Activated naive CD8-positive, alpha-beta T cell treated with anti-CD3 and anti-CD28 coated beads for 36 hours (primary cell): Measurements from ENCODE around the gene PMPCA. TPM values are rescaled to one million over a fixed set of nuclear protein-coding genes. Genes with fewer than 3 reads are reported as not detected.

Source experiments
- DNase-seq: peaks from one replicate; pipeline ENCODE4 v3.0.0; 2021
- H3K27ac Mint-ChIP-seq: one replicate; pipeline ENCODE4 v1.8.0; 2022; ENCODE audit warnings: mild to moderate bottlenecking, moderate library complexity, mixed read lengths
- H3K27me3 Mint-ChIP-seq: one replicate; pipeline ENCODE4 v1.8.0; 2022; ENCODE audit warnings: mild to moderate bottlenecking, mixed read lengths
- H3K36me3 Mint-ChIP-seq: one replicate; pipeline ENCODE4 v1.8.0; 2021; ENCODE audit warnings: mild to moderate bottlenecking, mixed read lengths
- H3K4me1 Mint-ChIP-seq: one replicate; pipeline ENCODE4 v1.8.0; 2021; ENCODE audit warnings: mixed read lengths
- H3K4me3 Mint-ChIP-seq: one replicate; pipeline ENCODE4 v1.8.0; 2022; ENCODE audit warnings: mild to moderate bottlenecking, moderate library complexity, mixed read lengths
- H3K9me3 Mint-ChIP-seq: one replicate; pipeline ENCODE4 v1.8.0; 2022; ENCODE audit warnings: mixed read lengths
- total RNA-seq, 2 experiments: library from RNA; stranded (reverse); gene quantifications; one replicate each; pipeline ENCODE4 v1.2.3, GENCODE V29; 2021

The PMPCA gene
- total RNA-seq, 2 experiments from 2014 or later = 124 to 130 TPM

DNA sequence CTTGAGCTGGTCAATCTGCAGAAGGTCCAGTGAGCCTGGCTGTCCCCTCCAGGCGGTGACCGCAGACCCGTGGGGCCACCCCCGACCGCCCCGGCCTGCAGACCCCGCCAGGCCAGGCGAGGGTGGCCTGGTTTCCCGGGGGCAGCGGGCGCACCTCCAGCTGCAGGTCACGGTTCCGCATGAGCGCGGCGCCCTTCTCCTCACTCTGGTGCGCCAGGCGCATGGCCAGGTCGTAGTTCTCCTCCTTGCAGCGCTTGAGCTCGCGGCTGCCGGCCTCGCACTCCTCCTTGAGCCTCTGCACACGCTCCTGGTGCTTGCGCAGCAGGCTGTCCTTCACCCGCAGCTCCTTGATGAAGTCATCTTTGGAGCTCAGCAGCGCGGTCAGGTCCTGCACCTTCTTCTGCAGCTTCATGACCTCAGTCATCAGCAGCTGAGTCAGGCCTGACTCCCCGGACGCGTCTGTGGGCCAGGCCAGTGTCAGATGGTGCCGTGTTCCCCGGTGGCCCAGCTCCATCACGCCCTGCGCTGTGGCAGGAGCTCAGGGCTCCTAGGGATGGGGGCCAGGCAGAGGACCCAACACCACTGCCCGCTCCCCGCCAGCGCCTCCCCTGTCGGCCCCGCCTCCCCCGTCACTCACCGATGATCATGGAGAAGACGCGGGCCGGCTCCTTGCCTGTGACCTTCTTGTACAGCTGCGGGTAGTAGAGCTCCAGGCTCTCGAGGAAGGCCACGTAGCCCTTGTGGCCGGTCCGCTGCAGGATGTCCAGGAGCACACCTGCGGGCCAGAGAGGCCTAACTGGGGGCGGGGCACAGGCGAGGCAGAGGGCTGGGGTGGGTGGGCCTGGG lies 39.5 kb upstream of the PMPCA start:
- no peak overlapping the region for H3K27ac Mint-ChIP-seq

DNA sequence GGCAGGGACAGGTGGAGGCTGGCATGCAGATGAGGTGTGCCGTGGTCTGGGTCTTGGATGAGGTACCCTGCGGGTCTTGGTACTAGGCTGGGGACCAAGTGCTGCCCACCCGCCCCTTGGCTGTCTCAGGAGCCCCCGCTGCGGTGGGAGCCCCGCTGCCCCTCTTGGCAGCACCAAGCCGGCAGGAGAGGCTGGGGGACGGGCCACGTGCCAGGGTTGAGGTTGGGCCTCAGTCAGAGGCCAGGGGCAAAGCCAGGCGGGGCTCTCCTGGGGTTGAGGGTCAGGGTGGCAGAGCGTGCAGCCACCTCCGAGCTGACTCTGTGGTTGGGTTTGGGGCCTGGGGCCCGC lies 39.0 kb upstream of the PMPCA start:
- no peaks in the 10 kb centered on the region for H3K27me3 Mint-ChIP-seq
- no peak overlapping the region for H3K27ac Mint-ChIP-seq
- H3K9me3 Mint-ChIP-seq = no peaks in the 10 kb centered on the region
- H3K4me1 Mint-ChIP-seq = peaks cover 2% of the 10 kb centered on the region
- H3K4me3 Mint-ChIP-seq = no peak overlapping the region
- DNase-seq = no peak
- peaks cover 3% of the 10 kb centered on the region for H3K36me3 Mint-ChIP-seq

More for the DNA sequence above, 39.5 kb upstream of the PMPCA start:
- Mint-ChIP-seq H3K9me3 (no peaks in the 10 kb centered on the region), H3K27me3 (no peaks in the 10 kb centered on the region), H3K4me1 (peaks cover 2% of the 10 kb centered on the region), H3K36me3 (peaks cover 3% of the 10 kb centered on the region), H3K4me3 (no peak overlapping the region)
- no peak for DNase-seq

DNA sequence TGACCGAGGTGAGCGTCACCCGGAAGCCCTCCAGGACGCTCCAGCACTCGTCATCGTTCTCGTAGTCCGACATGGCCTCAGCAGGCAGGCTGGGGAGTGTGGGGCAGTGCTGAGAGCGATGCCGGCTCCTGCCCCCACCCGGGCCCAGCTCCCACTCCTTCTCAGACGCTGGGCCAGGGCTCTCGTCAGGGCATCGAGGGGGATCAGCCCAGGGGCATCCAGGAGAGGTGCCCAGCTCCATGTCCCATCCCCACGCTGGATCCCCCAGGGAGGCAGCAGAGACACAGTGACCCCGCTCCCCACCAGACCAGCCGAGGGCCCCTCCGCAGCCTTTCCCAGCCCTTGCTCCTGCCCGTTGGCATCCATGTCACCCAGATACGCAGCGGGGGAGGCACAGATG lies 38.5 kb upstream of the PMPCA start:
- H3K4me1 Mint-ChIP-seq = peaks cover 2% of the 10 kb centered on the region
- H3K36me3 Mint-ChIP-seq = peaks cover 3% of the 10 kb centered on the region
- no peaks in the 10 kb centered on the region for H3K9me3 Mint-ChIP-seq
- no peak overlapping the region for H3K4me3 Mint-ChIP-seq
- H3K27me3 Mint-ChIP-seq = no peaks in the 10 kb centered on the region
- DNase-seq = no peak
- H3K27ac Mint-ChIP-seq = no peak overlapping the region

DNA sequence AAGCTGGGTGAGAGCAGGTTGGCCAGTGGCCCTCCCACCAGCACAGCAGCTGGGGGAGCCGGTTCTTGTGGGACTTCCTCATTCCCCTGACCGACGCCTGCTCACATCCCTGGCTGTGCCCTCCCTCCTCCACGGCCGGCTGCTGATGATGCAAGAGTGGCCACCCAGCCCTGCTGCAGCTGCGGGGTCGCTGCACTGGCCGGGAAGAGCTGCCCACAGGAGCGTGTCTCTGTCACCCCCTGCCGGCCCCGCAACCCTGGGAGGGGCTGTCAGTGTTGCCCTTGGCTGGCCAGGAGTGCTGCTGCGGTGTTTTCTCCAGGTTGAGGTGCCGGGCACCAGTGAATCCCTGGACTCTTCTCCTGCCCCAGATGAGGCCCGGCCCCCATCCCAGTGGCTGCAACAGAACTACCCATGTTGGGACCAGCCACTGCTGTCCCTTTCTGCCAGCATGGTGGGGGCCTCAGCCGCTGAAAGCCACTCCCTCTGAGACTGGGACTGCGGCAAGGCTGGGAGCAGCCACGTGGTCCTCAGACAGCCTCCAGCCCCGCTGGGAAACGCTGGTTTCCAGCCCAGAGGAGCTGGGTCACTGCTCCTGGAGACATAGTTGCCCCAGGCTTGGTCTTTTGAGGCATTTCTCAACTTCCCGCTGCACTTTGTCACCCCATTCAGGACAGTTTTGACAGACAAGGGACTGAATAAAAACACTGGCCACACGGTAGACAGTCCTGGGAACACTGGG lies 37.7 kb upstream of the PMPCA start:
- no peak overlapping the region for H3K27ac Mint-ChIP-seq
- peaks cover 3% of the 10 kb centered on the region for H3K36me3 Mint-ChIP-seq
- DNase-seq = no peak
- no peaks in the 10 kb centered on the region for H3K9me3 Mint-ChIP-seq
- H3K4me3 Mint-ChIP-seq = peak overlapping the region; percentile 40
- H3K27me3 Mint-ChIP-seq = no peaks in the 10 kb centered on the region
- H3K4me1 Mint-ChIP-seq = peaks cover 2% of the 10 kb centered on the region

DNA sequence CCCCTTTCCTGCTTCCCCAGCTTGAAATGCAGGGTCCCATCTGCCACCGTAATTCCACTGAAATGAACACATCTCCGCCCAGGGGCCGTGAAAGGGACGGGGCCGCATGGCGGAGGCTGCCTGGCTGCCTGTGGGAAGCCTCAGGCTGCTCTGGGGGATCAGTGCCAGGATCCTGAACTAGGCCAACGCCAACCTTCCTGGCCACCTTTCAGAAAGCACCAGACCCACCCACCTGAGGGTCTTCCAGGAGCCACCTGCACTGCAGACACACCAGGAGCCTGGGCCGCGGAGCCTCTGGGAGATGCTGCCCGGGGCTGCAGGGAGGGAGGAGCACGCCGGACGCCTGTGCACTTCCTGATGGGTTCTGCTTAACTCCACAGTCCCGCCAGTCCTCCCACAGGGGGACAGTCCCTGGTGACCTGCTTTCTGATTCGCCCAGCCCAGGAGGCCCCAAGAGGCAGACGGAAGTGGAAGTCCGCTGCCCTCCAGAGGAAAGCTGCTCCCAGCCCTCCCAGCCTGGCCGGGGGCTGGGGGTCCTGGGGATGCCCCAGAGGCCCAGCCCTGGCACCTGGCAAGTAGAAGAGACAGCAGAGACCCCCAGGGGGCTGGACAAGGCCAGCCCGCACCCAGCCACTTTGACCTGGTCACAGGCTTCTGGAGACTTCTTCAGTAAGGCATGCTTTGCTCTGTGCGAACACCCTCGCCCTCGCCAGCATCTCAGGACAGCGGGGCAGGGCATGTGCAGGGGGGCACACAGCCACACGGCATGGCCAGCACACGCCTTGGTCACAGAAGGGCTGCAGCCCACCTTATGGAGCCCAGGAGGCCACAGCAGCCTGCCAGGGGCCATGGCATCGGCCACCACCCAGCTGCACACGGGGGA lies 36.9 kb upstream of the PMPCA start, which contains the start of gene CARD9:
Gene CARD9, minus strand, starts transcription at position 370 of the 883 bp plus-strand sequence. CDS start 1,591 bp downstream, outside the sequence.
- Mint-ChIP-seq H3K27ac (no peak within 1 kb of the TSS), H3K36me3 (peaks cover 3% of the 10 kb centered on the region), H3K4me3 (peak within 1 kb of the TSS; percentile 40), H3K9me3 (no peaks in the 10 kb centered on the region), H3K4me1 (peaks cover 2% of the 10 kb centered on the region), H3K27me3 (no peaks in the 10 kb centered on the region)
- DNase-seq = no peak

DNA sequence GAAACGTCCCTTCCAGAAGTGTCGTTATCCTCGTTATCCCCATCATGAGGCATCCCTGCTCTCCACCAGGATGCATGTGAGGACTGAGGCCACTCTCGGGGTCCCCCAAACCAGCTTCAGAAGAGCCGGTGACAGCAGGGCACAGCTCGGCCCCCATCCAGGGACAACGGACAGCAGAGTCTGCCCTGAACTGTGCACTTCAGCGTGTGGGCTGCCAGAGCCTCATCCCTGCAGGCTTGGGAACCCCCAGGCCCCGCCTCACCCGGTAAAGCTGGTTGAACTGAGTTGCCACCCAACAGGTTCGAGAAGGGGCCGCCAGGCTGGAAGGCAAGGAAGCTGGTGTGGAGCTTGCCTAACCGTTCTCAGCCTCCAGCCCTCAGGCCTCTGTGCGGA lies 36.3 kb upstream of the PMPCA start:
- peaks cover 3% of the 10 kb centered on the region for H3K36me3 Mint-ChIP-seq
- no peak overlapping the region for H3K27ac Mint-ChIP-seq
- H3K4me1 Mint-ChIP-seq = peaks cover 2% of the 10 kb centered on the region
- no peaks in the 10 kb centered on the region for H3K9me3 Mint-ChIP-seq
- no peaks in the 10 kb centered on the region for H3K27me3 Mint-ChIP-seq
- no peak overlapping the region for H3K4me3 Mint-ChIP-seq
- no peak for DNase-seq

DNA sequence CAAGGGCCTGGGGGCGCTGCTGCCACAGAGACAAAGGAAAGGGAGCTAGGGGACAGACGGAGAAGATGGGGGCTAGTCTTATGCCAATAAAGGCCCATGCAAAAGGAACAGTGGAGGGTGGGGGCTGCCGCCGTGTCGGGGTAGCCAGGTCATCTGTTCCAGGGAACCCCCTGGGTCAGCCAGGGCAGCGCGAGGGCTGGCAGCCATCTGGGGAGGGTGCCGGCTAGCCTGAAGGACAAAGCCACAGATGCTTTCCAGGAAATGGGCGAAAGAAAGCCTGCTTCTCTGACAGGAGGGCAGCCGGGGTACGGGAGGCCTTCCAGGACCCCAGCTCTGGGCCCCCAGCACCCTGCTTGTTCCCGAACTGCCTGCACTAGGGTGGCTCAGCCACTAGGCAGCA lies 35.4 kb upstream of the PMPCA start:
- H3K27me3 Mint-ChIP-seq = no peaks in the 10 kb centered on the region

DNA sequence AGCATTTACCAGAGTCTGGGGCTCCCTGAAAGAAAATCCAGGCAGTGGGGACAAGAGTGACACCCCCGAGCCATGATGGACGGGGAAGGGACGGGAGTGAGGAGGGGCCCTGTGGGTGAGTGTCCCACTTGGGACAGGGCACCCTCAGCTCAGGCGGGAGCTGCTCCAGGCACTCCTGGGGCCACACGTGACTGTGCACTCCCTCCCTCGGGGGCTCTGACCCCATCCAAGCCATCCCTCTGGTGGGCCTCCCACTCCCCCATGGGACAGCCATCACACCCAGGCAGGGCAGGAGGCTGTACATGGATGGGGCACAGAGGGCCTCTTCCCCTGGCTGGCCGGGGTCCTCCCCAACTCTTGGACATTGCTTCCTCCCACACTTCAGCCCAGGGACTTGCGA lies 34.0 kb upstream of the PMPCA start:
- peaks cover 2% of the 10 kb centered on the region for H3K4me1 Mint-ChIP-seq
- no peaks in the 10 kb centered on the region for H3K9me3 Mint-ChIP-seq
- peaks cover 3% of the 10 kb centered on the region for H3K36me3 Mint-ChIP-seq
- no peak overlapping the region for H3K27ac Mint-ChIP-seq
- DNase-seq = no peak
- H3K27me3 Mint-ChIP-seq = no peaks in the 10 kb centered on the region
- no peak overlapping the region for H3K4me3 Mint-ChIP-seq

More for the DNA sequence above, 35.4 kb upstream of the PMPCA start:
- Mint-ChIP-seq H3K9me3 (no peaks in the 10 kb centered on the region), H3K4me3 (no peak overlapping the region), H3K27ac (no peak overlapping the region), H3K36me3 (peaks cover 3% of the 10 kb centered on the region), H3K4me1 (peaks cover 2% of the 10 kb centered on the region)
- DNase-seq = no peak

DNA sequence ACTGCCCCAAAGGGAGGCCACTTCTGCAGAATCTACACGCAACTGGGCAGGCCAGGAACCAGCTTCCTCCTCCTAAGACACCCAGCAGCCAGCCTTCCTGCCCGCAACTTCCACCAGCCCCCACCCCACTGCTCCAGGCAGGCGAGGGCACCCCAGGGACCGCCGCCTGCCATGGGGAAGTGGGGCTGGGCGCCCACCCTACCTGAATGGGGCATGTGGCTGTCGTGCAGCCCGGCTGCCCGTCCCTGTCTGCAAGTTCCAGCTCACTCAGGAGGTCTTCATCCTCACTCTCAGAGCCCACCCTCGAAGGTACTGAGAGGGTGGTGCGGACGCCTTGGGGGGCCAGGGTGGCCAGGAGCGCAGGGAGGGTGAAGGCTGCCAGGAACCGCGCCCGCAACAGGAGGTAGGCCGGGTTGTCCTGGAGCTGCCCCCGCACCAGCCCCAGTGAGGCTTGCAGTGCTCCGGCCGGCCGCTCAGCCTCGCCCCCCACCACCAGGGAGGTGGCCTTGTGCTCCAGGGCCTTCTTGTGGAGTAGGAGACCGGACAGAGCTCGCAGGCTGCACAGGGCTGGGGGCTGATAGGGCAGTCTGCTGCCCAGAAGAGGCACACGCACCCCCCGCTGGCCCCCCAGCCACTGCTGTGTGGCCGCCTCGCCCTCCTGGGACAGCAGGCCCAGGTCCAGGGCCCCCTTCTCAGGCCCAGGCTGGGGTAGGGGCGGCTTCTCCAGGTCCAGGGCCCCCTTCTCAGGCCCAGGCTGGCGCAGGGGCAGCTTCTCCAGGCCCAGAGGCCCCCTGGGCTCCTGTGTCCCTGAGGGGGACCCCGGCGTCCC lies 32.9 kb upstream of the PMPCA start:
- no peak for DNase-seq
- Mint-ChIP-seq H3K9me3 (no peaks in the 10 kb centered on the region), H3K27me3 (no peaks in the 10 kb centered on the region), H3K4me3 (no peak overlapping the region), H3K27ac (no peak overlapping the region), H3K4me1 (peaks cover 2% of the 10 kb centered on the region), H3K36me3 (peaks cover 3% of the 10 kb centered on the region)

DNA sequence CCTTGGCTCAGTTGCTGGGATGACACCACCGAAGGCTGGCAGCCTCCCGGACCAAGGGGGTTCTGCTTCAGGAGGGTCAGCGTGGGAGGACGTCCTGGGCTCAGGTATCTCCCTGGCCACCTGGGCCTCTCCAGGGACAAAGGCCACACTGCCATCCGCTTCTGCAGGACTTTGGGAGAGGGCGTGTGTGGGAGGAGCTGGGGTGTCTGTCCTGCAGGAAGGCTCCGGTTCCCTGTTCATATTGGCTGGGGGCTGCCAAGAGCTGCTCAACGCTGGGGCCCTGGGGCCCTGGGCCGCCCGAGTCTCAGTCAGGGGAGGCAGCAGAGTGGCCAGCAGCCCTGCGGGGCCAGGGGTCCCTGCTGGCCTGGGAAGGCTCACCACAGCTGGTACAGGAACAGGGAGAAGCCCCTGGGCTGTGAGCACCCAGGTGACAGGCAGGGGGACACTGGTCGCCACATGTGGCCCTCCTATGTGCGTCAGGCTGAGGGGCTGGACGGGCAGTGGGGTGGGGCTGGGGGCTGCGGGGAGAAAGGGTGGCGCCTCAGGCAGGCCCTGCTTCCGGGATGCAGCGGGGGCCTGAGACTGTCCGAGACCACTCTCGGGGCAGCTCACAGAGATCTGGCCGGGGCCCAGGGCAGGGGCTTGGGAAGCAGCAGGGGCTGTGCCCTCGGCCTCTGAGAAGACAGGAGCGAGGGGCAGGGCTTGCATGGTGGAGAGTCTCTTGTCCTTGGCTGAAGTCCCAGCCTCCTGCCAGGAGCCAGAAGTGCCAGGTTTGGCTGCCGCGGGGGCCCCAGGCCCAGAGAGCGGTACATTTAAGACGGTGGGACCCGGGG lies 32.1 kb upstream of the PMPCA start:
- no peaks in the 10 kb centered on the region for H3K4me1 Mint-ChIP-seq
- no peak overlapping the region for H3K27ac Mint-ChIP-seq

DNA sequence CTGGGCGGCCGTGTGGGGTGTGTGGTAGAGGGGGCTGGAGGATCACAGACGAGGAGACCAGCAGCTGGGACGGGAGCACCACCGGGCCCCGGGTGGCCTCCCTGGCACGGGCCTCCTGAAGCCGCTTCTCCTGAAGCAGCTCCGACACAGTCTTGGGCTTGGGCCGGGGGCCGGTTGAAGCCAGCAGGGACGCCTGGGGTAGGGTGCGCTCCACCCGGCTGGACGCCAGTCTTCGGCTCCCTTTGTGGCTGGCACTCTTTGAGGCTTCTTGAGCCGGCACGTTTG lies 31.5 kb upstream of the PMPCA start:
- no peaks in the 10 kb centered on the region for H3K4me1 Mint-ChIP-seq

More for the DNA sequence above, 32.1 kb upstream of the PMPCA start:
- Mint-ChIP-seq H3K4me3 (no peak overlapping the region), H3K27me3 (no peaks in the 10 kb centered on the region), H3K36me3 (peaks cover 3% of the 10 kb centered on the region), H3K9me3 (no peaks in the 10 kb centered on the region)
- no peak for DNase-seq

DNA sequence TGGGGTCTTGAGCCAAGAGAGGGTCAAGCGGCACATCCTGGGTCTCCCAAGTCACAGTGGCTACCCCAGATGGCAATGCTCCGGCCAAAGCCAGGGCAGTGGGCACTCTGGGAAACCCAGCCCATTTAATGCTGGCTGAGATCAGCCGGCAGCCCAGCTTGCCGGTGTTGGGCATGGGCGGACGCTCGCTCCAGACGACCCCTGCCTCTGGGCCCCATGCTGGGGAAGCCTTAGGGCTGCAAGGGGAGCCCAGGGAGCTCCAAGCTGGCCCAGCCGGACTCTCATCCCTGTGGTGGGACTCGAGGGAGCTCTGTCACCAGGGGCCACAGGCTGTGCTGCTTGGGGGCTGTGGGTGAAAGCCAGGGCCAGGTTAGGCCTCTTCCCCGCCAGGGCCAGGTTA lies 31.1 kb upstream of the PMPCA start:
- no peak overlapping the region for H3K4me3 Mint-ChIP-seq
- H3K4me1 Mint-ChIP-seq = no peaks in the 10 kb centered on the region
- DNase-seq = no peak
- H3K9me3 Mint-ChIP-seq = no peaks in the 10 kb centered on the region
- H3K27ac Mint-ChIP-seq = no peak overlapping the region
- peaks cover 7% of the 10 kb centered on the region for H3K36me3 Mint-ChIP-seq
- H3K27me3 Mint-ChIP-seq = no peaks in the 10 kb centered on the region

More for the DNA sequence above, 31.5 kb upstream of the PMPCA start:
- no peak for DNase-seq
- no peak overlapping the region for H3K4me3 Mint-ChIP-seq
- H3K36me3 Mint-ChIP-seq = peaks cover 5% of the 10 kb centered on the region
- H3K9me3 Mint-ChIP-seq = no peaks in the 10 kb centered on the region
- no peak overlapping the region for H3K27ac Mint-ChIP-seq
- no peaks in the 10 kb centered on the region for H3K27me3 Mint-ChIP-seq

DNA sequence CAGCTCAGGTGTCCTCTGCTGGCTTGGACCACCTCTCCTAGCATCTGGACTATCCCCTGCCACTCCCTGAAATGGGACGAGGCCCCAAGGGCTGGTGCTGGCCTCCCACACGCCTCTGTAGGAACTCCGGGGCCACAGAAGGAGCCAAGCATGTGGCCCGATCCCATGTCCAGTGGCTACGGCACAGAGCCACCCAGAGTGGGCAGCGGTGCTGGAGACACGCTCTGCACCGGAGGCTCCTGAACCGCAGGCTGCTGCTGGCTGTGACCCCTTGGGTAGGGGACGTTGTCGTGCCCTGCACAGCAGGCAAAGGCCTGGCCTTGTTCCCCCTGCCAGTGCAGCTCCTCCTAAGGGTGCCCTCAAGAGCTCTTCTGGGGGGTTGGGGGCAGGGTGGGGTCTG lies 30.6 kb upstream of the PMPCA start:
- H3K36me3 Mint-ChIP-seq = peaks cover 10% of the 10 kb centered on the region
- peaks cover 4% of the 10 kb centered on the region for H3K4me1 Mint-ChIP-seq
- no peak overlapping the region for H3K27ac Mint-ChIP-seq
- no peaks in the 10 kb centered on the region for H3K27me3 Mint-ChIP-seq
- no peak for DNase-seq
- no peak overlapping the region for H3K4me3 Mint-ChIP-seq
- no peaks in the 10 kb centered on the region for H3K9me3 Mint-ChIP-seq

DNA sequence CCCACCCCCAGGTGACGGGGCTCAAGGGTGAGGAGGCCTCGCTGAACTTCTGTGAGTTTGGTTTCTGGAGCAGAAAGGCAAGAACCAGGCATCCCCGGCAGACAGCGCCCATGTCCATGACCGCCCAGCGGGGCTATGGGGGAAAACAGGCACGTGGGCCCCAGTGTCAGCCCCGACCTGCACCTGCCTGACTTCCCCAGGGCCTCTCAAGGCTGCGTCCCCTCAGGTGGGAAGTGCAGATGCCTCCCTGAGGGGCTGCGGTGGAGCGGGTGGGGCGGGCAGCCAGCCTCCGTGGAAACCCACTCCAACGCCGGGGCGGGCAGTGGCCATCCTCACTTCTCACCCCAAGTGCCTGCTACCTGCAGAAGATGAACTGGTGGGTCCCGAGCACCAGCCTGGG lies 30.1 kb upstream of the PMPCA start:
- Mint-ChIP-seq H3K27me3 (no peaks in the 10 kb centered on the region), H3K27ac (no peak overlapping the region), H3K9me3 (no peaks in the 10 kb centered on the region), H3K4me3 (no peak overlapping the region), H3K36me3 (peaks cover 14% of the 10 kb centered on the region), H3K4me1 (peaks cover 9% of the 10 kb centered on the region)
- DNase-seq = no peak
